ENCODE results near the gene SVEP1. TPM values are rescaled to one million over a fixed set of nuclear protein-coding genes. Genes with fewer than 3 reads are reported as not detected.

SVEP1 gene
- total RNA-seq, 4 donors from 2014 or later = 6.1 to 40.1 (median 17.3) TPM

DNA sequence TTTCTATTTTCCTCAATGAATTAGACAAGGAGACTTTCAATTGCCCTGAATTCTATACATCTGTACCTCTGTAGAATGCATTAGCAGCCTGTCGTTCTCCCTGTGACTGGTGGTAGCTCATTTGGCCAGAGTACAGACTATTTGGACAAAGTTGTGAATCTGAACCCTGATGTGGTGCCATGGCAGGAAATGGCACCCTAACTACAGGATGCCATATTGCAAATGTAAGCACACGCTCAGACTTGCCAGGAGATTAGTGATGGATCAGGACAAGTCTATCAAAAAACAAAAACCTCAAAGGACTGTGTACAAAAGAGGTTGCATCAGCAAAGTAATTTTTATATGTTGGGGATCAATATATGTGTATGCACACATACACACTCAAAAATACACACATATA lies 58.3 kb downstream of the SVEP1 start:
- Histone ChIP-seq H3K9me3 (no peaks in the 10 kb centered on the region), H3K36me3 (no peaks in the 10 kb centered on the region), H3K4me1 (no peaks in the 10 kb centered on the region), H3K27ac (no peak overlapping the region), H3K27me3 (no peaks in the 10 kb centered on the region), H3K4me3 (no peak overlapping the region)
- TF ChIP-seq POLR2A (IDR thresholded peaks at IDR 0.05) = no peak
- TF ChIP-seq, protein P1, sequence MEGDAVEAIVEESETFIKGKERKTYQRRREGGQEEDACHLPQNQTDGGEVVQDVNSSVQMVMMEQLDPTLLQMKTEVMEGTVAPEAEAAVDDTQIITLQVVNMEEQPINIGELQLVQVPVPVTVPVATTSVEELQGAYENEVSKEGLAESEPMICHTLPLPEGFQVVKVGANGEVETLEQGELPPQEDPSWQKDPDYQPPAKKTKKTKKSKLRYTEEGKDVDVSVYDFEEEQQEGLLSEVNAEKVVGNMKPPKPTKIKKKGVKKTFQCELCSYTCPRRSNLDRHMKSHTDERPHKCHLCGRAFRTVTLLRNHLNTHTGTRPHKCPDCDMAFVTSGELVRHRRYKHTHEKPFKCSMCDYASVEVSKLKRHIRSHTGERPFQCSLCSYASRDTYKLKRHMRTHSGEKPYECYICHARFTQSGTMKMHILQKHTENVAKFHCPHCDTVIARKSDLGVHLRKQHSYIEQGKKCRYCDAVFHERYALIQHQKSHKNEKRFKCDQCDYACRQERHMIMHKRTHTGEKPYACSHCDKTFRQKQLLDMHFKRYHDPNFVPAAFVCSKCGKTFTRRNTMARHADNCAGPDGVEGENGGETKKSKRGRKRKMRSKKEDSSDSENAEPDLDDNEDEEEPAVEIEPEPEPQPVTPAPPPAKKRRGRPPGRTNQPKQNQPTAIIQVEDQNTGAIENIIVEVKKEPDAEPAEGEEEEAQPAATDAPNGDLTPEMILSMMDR (IDR thresholded peaks at IDR 0.05) = no peak
- no peak for DNase-seq

DNA sequence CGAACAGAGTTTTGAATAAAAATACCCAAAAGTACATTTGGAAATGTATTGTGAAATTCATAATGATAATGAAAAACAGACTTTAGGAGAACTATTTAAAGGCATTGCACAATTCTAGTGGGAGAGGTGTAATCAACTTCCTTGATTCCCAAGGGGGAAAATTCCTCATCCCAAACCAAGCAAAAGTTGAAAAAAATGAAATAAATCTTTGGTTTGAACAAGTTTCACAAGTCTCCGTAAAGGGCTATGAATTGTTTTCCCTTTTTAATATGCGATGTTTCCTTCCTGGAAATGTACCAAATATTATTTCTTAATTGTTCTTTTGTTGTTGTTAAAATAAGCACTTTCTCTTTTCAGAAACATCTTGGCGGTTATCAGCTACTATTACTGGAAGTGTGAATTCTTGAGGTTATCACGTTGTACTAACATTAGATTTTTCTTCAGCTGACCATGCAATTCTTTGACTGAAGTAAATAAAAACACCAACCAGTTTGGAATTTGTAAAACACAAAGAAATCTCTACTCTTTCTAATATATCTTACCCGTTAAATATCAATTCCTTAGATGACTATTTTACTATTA lies 59.3 kb downstream of the SVEP1 start:
- Histone ChIP-seq H3K36me3 (no peaks in the 10 kb centered on the region), H3K4me3 (no peak overlapping the region), H3K4me1 (no peaks in the 10 kb centered on the region), H3K27ac (no peak overlapping the region), H3K27me3 (no peaks in the 10 kb centered on the region), H3K9me3 (no peaks in the 10 kb centered on the region)
- no peak for DNase-seq
- TF ChIP-seq POLR2A (IDR thresholded peaks at IDR 0.05) = no peak
- TF ChIP-seq, protein P1 (IDR thresholded peaks at IDR 0.05) = no peak

DNA sequence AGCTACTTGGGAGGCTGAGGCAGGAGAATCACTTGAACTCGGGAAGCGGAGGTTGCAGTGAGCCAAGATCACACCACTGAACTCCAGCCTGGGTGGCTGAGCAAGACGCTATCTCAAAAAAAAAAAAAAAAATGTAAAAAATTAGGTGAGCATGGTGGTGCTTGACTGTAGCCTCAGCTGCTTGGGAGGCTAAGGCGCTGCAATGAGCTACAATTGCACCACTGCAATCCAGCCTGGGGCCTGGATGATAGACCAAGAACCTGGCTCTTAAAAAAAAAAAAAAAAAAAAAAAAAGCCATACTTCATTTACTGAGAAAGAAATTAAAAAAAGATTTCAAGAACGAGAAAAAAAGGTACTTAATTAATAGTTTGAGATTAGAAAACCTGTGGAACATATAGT lies 62.1 kb downstream of the SVEP1 start:
- TF ChIP-seq, protein P1 (IDR thresholded peaks at IDR 0.05) = no peak
- no peak for TF ChIP-seq POLR2A (IDR thresholded peaks at IDR 0.05)
- Histone ChIP-seq H3K4me3 (no peak overlapping the region), H3K9me3 (no peaks in the 10 kb centered on the region), H3K4me1 (no peaks in the 10 kb centered on the region), H3K36me3 (no peaks in the 10 kb centered on the region), H3K27ac (no peak overlapping the region), H3K27me3 (no peaks in the 10 kb centered on the region)
- DNase-seq = no peak

DNA sequence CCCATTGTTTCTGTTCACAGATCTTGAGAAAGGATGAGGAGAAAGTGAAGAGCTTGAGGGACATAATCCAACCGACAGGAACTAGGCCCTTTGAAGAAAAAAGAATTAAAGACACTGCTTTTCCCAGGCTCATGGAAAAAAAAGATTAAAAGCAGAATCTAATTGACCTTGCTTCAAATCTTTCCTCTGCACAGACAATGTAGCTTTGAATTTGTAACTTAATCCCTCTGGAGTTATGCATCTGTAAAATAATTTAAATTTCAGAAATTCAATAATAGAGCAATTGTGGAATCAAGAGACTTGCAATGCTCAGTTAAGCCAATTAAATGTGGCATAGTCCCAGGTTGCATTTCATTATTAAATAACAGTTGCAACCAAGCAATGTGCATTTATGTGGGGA lies 64.6 kb downstream of the SVEP1 start:
- Histone ChIP-seq H3K9me3 (no peaks in the 10 kb centered on the region), H3K4me3 (no peak overlapping the region), H3K27ac (no peak overlapping the region), H3K4me1 (no peaks in the 10 kb centered on the region), H3K36me3 (no peaks in the 10 kb centered on the region), H3K27me3 (no peaks in the 10 kb centered on the region)
- no peak for TF ChIP-seq POLR2A (IDR thresholded peaks at IDR 0.05)
- TF ChIP-seq, protein P1 (IDR thresholded peaks at IDR 0.05) = no peak
- DNase-seq = no peak

DNA sequence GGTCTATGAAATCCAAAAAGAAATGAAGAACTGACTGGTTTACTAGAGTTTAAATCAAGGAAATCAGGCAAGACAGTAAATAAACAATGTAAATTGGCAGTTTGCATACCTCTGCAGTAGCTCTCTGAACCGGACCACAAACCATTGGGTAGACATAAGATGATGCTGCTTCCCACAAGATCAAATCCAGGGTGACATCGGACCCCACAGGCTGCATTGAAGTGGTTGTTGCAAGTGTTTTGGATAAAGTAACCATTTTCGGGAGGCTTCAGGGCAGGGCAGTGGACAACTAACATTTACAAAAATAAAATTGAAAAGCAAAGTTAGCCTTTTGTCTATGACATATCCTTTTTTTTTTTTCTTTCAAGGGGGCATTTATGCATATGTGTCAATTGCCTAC lies 66.7 kb downstream of the SVEP1 start:
- H3K27ac ChIP-seq = no peak overlapping the region
- no peak overlapping the region for H3K4me3 ChIP-seq
- no peaks in the 10 kb centered on the region for H3K27me3 ChIP-seq
- no peak for DNase-seq
- H3K9me3 ChIP-seq = no peaks in the 10 kb centered on the region
- no peaks in the 10 kb centered on the region for H3K4me1 ChIP-seq
- TF ChIP-seq POLR2A (IDR thresholded peaks at IDR 0.05) = no peak
- TF ChIP-seq, protein P1 (IDR thresholded peaks at IDR 0.05) = no peak
- H3K36me3 ChIP-seq = no peaks in the 10 kb centered on the region

DNA sequence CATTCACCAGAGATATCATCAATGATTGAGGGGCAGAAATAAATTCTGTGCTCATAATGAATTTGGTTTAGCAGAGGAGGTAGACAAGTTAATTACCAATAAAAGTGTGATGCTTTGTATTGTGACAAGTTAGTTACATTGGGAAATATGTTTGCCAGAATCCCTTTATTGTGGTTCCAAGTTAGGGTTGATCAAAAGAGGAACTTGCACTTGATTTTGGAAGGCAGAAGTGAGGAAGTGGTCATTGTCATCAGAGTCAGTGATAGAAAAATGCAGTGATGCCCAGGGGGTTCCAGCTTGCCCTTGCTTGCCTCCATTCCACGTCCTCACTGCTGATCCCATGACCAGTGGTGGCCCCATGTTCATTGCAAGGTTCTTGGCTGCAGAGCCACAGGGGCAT lies 69.7 kb downstream of the SVEP1 start:
- Histone ChIP-seq H3K36me3 (no peaks in the 10 kb centered on the region), H3K27me3 (no peaks in the 10 kb centered on the region)
- no peak for TF ChIP-seq POLR2A (IDR thresholded peaks at IDR 0.05)
- TF ChIP-seq, protein P1 (IDR thresholded peaks at IDR 0.05) = no peak

More for the DNA sequence above, 69.7 kb downstream of the SVEP1 start:
- Histone ChIP-seq H3K9me3 (no peaks in the 10 kb centered on the region), H3K4me3 (no peak overlapping the region), H3K4me1 (no peaks in the 10 kb centered on the region), H3K27ac (no peak overlapping the region)
- no peak for DNase-seq

Measured in Peyer's patch (tissue), 4 donors.